Measurements from ENCODE around the gene TMEM185A.
"Not testable (repeated sequence)": the region's sequence is repeated elsewhere in the genome, so short reads cannot be mapped to it uniquely, and the experiment has no call there.

Gene TMEM185A

DNA sequence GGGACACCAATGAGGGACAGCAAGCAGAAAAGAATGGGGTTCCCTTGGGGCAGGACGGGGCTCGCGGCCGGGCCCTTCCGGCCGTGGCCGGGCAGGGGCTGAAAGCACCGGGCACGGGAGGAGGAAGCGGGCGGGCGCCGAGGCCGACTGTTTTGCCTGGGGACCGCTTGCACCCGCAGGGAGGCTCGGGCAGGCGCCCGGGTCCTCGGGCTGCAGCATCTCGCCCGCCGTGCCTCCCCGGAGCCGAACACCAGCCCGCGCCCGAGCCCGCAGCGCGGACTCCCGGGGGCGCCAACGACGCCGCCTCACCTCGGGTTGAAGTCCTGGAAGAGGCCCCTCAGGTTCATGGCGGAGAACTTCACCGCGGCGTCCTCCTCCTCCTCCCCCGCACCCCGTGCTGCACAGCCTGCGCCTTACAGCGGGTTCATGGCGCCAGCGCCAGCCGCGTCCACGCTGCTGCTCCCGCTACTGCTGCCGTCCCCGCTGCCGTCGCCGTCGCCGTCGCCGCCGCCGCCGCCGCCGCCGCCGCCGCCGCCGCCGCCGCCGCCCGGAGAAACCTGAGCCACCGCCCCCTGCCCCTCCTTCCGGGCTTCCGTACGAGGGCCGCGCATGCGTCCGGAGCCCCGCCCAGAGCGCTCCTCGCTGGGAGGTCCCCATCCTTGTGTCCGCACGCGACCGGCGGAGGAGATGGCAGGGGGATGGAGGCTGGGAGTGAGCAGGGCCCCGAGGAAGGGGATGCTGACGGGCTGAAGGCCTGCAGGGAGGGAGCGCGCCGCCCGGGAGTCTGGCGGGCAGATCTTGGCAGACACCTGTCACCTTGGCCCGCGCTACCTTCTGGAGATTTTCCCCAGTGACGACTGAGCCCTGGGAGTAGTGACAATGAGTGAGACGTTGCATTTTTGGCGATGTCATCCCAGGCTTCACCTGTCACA lies at the start of gene TMEM185A:
Gene TMEM185A, minus strand, starts transcription at position 559 of the 932 bp plus-strand sequence. Its CDS starts 212 bp downstream, at position 347.
- peak in 1 of 2 experiments; percentile 1 for DNase-seq

DNA sequence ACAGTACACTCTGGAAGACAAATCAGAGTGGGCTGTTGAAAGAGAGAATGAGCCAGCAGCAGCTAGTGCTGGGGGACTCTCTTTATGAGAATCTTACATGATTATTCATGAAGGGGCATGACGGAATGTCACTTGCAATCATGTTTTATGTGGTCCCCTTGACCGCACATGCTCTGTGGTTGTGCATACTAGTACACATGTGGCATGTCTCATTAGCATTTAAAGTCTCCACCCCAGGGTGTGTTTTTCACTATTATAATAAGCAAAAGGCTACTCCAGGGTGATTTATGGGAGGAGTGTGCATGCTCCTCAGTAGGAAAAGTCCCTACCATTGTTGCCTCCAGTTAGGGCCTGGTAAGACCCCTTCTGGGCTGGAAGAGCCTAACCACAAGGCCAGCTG lies 49.6 kb upstream of the TMEM185A start:
- DNase-seq: no peak

- DNase-seq: not testable (repeated sequence)
Measured at GRCh38 chrX:149679164-149679678, 47.6 kb upstream of the TMEM185A start.

- not testable (repeated sequence) for DNase-seq
Measured at GRCh38 chrX:149675554-149675953, 44.0 kb upstream of the TMEM185A start.

DNA sequence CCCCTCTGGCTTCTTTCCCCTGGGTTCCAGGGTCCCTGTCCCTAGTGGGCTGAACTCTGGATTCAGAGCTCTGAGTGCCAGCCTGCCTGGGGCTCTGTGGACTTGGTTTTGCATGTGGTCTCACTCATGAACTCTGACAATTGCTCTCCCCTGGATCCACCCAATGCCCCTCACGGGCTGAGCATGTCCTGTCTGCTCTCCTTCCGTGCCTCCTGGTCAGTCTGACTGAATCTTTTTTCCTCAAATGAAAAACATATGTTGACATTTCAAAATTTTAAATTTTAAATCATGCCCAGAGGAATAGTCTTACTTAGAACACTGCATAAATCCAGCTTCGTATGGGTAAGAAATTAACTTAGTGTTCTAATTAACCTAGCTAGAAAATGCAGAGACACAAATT lies 43.5 kb upstream of the TMEM185A start:
- DNase-seq: not testable (repeated sequence)

DNA sequence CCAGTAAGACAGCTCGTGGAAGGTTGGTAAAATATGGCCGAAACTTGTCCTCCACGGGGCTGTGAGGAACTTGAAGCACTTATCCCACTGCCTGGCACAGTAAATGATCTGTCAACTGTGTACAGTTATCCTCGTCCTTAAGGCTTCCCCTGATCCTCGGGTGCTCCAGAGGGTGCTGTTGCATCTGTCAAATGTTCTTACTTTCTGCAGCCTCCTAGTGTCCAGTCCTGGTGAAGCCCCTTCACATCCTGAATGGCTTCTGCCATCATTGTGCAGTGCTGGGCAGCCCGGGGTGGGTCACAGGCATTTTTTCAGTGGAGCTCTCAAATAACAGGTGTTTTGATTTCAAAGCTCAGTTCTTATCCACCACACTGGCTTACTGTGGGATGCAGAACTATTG lies 29.0 kb upstream of the TMEM185A start:
- DNase-seq: not testable (repeated sequence)

GRCh38 chrX:149656260-149656884 lies 24.8 kb upstream of the TMEM185A start:
- not testable (repeated sequence) for DNase-seq

GRCh38 chrX:149652232-149652981 lies 20.8 kb upstream of the TMEM185A start:
- no peak for DNase-seq

- DNase-seq: no peak
Measured at GRCh38 chrX:149650162-149650561, 18.6 kb upstream of the TMEM185A start.

- no peak for DNase-seq
Measured at GRCh38 chrX:149648932-149649331, 17.3 kb upstream of the TMEM185A start.

DNA sequence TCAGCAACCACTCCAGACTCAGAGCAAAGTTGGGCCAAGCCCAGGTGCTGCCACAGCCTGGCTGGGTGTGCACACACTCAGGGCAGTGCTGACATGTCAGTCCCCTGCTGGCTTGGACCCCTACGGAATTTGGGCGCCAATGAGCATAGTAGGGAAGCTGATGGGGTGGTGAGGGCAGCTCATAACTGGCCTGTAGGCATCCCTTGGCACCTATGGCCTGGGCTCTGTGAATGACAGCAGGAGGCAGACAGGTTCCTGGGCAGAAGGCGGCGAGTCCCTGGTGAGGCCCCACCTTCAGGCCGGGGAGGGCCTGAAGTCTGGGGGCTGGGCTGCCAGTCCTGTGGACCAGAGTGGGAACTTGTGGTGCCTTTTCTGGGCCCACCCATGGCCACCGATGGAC lies 15.9 kb upstream of the TMEM185A start:
- no peak for DNase-seq

DNA sequence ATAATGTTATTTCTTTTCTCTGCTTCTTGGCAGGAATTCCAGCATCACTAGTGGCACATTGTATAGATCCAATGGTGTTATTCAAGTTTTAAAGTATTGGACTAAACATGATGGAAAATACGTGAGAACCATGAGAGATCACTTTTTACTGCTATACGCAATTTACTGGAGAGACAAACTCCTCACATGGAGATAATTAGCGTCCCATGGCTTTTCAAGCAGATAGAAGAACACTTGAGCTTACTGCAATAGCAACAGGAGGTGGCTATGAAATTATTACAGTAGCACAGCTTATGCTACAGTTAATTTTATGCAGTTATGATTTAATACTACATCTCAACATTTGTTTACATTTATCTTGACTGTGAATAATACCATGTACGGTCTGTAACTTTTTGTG lies 11.9 kb upstream of the TMEM185A start:
- no peak for DNase-seq

DNA sequence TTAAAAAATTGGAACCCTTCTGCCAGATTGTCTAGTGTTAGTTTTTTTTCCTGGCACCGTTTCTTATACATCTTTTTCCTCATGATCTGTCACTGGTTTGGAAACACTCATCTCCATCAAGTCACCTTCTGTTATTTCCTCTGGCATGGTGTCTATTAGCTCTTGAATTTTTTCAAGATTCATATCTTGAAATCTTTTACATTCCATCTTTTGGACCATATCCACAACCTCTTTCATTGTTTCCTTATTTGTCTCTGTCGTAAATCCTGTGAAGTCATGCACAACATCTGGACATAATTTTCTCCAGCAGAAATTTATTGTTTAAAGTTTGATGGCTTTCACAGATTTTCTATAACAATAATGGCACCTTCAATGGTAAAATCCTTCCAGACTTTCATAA lies 10.2 kb upstream of the TMEM185A start:
- DNase-seq: no peak

GRCh38 chrX:149641432-149641831 lies 9.8 kb upstream of the TMEM185A start:
- DNase-seq: no peak

DNA sequence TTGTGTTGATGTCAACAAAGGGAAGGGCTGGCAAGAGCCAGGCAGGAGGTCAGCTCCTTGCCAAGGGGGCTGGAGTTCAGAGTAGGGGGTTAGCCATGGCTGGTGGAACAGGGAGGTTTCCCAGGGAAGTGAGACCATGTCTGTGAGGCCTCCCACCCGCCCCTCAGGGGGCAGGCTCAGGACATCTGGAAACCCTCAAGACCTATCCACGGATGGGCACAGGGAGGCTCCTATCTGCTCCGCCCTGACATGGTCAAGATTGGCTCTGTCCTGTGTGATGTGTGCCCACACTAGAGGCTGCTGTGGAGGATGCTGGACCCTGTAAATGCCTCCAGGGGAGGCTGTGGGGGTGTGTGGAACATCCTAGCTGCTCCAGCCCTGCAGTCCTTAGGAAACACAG lies 8.0 kb upstream of the TMEM185A start:
- no peak for DNase-seq

GRCh38 chrX:149638860-149639259 lies 7.3 kb upstream of the TMEM185A start:
- DNase-seq: no peak

GRCh38 chrX:149633511-149633910 lies 1.9 kb upstream of the TMEM185A start:
- no peak for DNase-seq

GRCh38 chrX:149630681-149631233 lies 835 bp downstream of the TMEM185A start:
- no peak for DNase-seq

DNA sequence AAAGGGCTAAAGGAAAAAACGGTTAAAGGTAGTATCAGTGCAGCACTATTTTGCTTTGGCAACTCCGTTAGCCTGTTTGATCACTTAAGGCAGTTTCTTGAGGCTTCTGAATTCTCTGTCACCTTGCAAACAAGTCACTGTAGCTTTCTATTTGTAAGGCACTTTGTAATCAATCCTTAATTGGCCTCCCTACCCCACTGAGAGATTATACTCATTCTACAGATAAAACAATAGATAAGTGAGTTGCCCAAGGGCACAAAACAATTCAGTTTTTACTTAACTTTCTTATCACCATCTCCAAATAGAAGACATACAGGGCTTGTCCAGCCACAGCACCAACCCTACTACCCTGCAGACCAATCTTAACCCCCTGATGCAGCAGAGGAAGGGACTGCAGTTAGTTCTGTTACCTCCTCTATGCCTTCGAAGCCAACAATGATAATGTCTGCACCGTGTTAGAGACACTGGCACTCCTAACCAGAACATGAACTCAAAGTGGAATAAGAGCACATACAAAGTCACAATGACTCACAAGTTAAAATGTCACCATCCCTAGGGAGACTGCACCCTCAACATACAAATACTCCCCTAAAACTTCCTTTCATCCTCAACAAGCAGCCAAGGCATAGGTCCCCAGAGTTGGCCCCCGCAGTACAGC lies 1.7 kb downstream of the TMEM185A start:
- no peak for DNase-seq

- DNase-seq: no peak
Measured at GRCh38 chrX:149628768-149629167, 2.8 kb downstream of the TMEM185A start.

DNA sequence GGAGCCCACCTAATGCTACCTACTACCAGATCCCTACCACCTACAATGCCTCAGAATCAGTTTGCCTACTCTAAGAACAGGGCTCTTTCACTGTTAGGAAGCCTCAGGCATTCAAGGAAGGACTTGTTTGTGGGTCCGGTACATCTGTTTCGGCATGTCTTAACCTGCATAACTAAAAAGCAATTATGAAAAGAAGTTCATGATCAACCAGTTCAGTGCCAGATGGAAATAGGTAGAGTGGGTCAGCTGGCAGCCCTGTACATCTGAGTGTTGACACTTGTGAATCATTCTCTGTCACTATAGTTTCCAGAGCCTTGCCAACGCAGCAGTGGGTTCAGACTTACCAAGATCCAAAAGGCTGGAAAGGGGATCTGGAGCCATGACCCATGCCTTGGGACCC lies 3.3 kb downstream of the TMEM185A start:
- no peak for DNase-seq

GRCh38 chrX:149626829-149627228 lies 4.8 kb downstream of the TMEM185A start:
- not testable (repeated sequence) for DNase-seq

All from cerebellar nuclear complex (tissue), 1 donor.